T-helper 2 cell (primary cell): ENCODE measurements around the gene FGD5.

Experiments used
- DNase-seq, 5 experiments: peaks; one replicate each; pipeline versions ENCODE4 v3.0.0 to v3.0.0-alpha.2; 2012 to 2022

Gene FGD5

GRCh38 chr3:14941871-14942270, 123.1 kb downstream of the FGD5 start:
- no peak for DNase-seq

- DNase-seq: no peak
Observed at GRCh38 chr3:14943042-14943441, 124.3 kb downstream of the FGD5 start.

GRCh38 chr3:14946236-14946635, 127.5 kb downstream of the FGD5 start:
- no peak for DNase-seq

GRCh38 chr3:14946739-14947099, 128.0 kb downstream of the FGD5 start:
- DNase-seq: no peak

- DNase-seq: peak; percentile 81 to 94 (median 84)
Observed at GRCh38 chr3:14947100-14947885, 128.5 kb downstream of the FGD5 start, which contains the start of gene NR2C2. Gene NR2C2, plus strand, starts transcription at chr3:14947583. Its CDS starts 56,332 bp downstream, at chr3:15003915.

GRCh38 chr3:14947886-14948608, 129.3 kb downstream of the FGD5 start:
- DNase-seq: peak; percentile 91 to 97 (median 93)

GRCh38 chr3:14948609-14949038, 129.9 kb downstream of the FGD5 start:
- no peak for DNase-seq

- DNase-seq: no peak
Observed at GRCh38 chr3:14949126-14949525, 130.4 kb downstream of the FGD5 start.

- no peak for DNase-seq
Observed at GRCh38 chr3:14950274-14950673, 131.5 kb downstream of the FGD5 start.

- no peak for DNase-seq
Observed at GRCh38 chr3:14957153-14957552, 138.4 kb downstream of the FGD5 start.

- DNase-seq: no peak
Observed at GRCh38 chr3:14957925-14958324, 139.2 kb downstream of the FGD5 start.

GRCh38 chr3:14959359-14959943, 140.7 kb downstream of the FGD5 start:
- peak in 1 of 5 experiments; percentile 9 for DNase-seq

- DNase-seq: no peak
Observed at GRCh38 chr3:14962762-14963161, 144.0 kb downstream of the FGD5 start.

- DNase-seq: no peak
Observed at GRCh38 chr3:14967285-14967684, 148.5 kb downstream of the FGD5 start.

GRCh38 chr3:14969671-14970070, 150.9 kb downstream of the FGD5 start:
- no peak for DNase-seq

GRCh38 chr3:14976317-14976716, 157.6 kb downstream of the FGD5 start:
- DNase-seq: no peak

GRCh38 chr3:14980689-14981088, 161.9 kb downstream of the FGD5 start:
- DNase-seq: no peak
